GM10266 (cell line): Measurements from ENCODE around the gene HIPK3.

Experiments
- DNase-seq: peaks from one replicate; pipeline ENCODE4 v3.0.0; 2012; ENCODE audit errors: extremely low spot score
- CTCF ChIP-seq: IDR thresholded peaks from 2 replicates; pipeline ENCODE4 v1.5.1; 2012; ENCODE audit warnings: mild to moderate bottlenecking, low read depth; ENCODE audit not compliant: control insufficient read depth, insufficient read depth; ENCODE audit errors: missing control alignments

Gene HIPK3

GRCh38 chr11:33310720-33311500 lies 53.7 kb downstream of the HIPK3 start:
- no peak for DNase-seq
- no peak for TF ChIP-seq CTCF

GRCh38 chr11:33311680-33312079 lies 54.5 kb downstream of the HIPK3 start:
- no peak for DNase-seq
- no peak for TF ChIP-seq CTCF

GRCh38 chr11:33315822-33316221 lies 58.6 kb downstream of the HIPK3 start:
- no peak for DNase-seq
- no peak for TF ChIP-seq CTCF

- no peak for TF ChIP-seq CTCF
- no peak for DNase-seq
Measured at GRCh38 chr11:33317662-33318061, 60.5 kb downstream of the HIPK3 start.

GRCh38 chr11:33320016-33320813 lies 63.0 kb downstream of the HIPK3 start:
- DNase-seq: no peak
- TF ChIP-seq CTCF: peak; percentile 17

GRCh38 chr11:33320814-33321330 lies 63.7 kb downstream of the HIPK3 start:
- no peak for TF ChIP-seq CTCF
- no peak for DNase-seq

GRCh38 chr11:33321422-33321821 lies 64.2 kb downstream of the HIPK3 start:
- no peak for DNase-seq
- no peak for TF ChIP-seq CTCF
